Trophoblast cell (in vitro differentiated cells and primary cell): Measurements from ENCODE around the gene MGAT5.
A peak's percentile ranks its signal among the peaks of the same experiment; 100 is the strongest.

Source experiments
- DNase-seq, 2 donors: peaks; one replicate each; pipeline ENCODE4 v3.0.0-alpha.2; 2016
- H2AFZ ChIP-seq: 2 replicates; pipeline ENCODE4 v1.6.1; 2013; ENCODE audit warnings: low read length, moderate library complexity, mild to moderate bottlenecking; ENCODE audit not compliant: insufficient read depth, poor library complexity
- H2AK5ac ChIP-seq: 2 replicates; pipeline ENCODE4 v1.6.1; 2013; ENCODE audit warnings: mild to moderate bottlenecking, low read length
- H2BK120ac ChIP-seq: 2 replicates; pipeline ENCODE4 v1.6.1; 2013; ENCODE audit warnings: low read length, mild to moderate bottlenecking, moderate library complexity; ENCODE audit not compliant: insufficient read depth, poor library complexity
- H2BK12ac ChIP-seq: 2 replicates; pipeline ENCODE4 v1.6.1; 2013; ENCODE audit warnings: mild to moderate bottlenecking, low read length, moderate library complexity
- H2BK5ac ChIP-seq: 2 replicates; pipeline ENCODE4 v1.6.1; 2013; ENCODE audit warnings: low read length, low read depth, moderate library complexity, mild to moderate bottlenecking; ENCODE audit not compliant: poor library complexity
- H3K14ac ChIP-seq: 2 replicates; pipeline ENCODE4 v1.6.1; 2013; ENCODE audit warnings: mild to moderate bottlenecking, low read length
- H3K18ac ChIP-seq: 2 replicates; pipeline ENCODE4 v1.6.1; 2013; ENCODE audit warnings: mild to moderate bottlenecking, low read length
- H3K23ac ChIP-seq: 2 replicates; pipeline ENCODE4 v1.6.1; 2013; ENCODE audit warnings: low read length
- H3K27ac ChIP-seq: 2 replicates; pipeline ENCODE4 v1.5.1; 2013; ENCODE audit warnings: low read depth, mild to moderate bottlenecking, inconsistent platforms, low read length, moderate library complexity
- H3K27me3 ChIP-seq: 2 replicates; pipeline ENCODE4 v1.6.1; 2013; ENCODE audit warnings: inconsistent platforms, mild to moderate bottlenecking, low read length, moderate library complexity; ENCODE audit not compliant: insufficient read depth
- H3K36me3 ChIP-seq, 2 experiments: 1 replicate in 1 of 2; 2 replicates in 1 of 2; pipeline ENCODE4 v1.6.1; 2013; ENCODE audit warnings: low read length in 2 of 2, mild to moderate bottlenecking in 2 of 2, moderate library complexity in 1 of 2; ENCODE audit not compliant: insufficient read depth in 2 of 2, control insufficient read depth in 1 of 2
- H3K4ac ChIP-seq: 2 replicates; pipeline ENCODE4 v1.6.1; 2013; ENCODE audit warnings: low read depth, mild to moderate bottlenecking, low read length, moderate library complexity
- H3K4me1 ChIP-seq, 2 experiments: 1 replicate in 1 of 2; 2 replicates in 1 of 2; pipeline ENCODE4 v1.6.1; 2013; ENCODE audit warnings: low read length in 2 of 2, mild to moderate bottlenecking in 2 of 2, moderate library complexity in 1 of 2; ENCODE audit not compliant: insufficient read depth in 2 of 2, control insufficient read depth in 1 of 2
- H3K4me2 ChIP-seq: 2 replicates; pipeline ENCODE4 v1.6.1; 2013; ENCODE audit warnings: inconsistent platforms, mild to moderate bottlenecking, low read length, moderate library complexity
- H3K4me3 ChIP-seq: 2 replicates; pipeline ENCODE4 v1.5.1; 2013; ENCODE audit warnings: mild to moderate bottlenecking, low read depth, low read length, inconsistent platforms
- H3K79me1 ChIP-seq: one replicate; pipeline ENCODE4 v1.6.1; 2013; ENCODE audit warnings: low read length
- H3K79me2 ChIP-seq: 2 replicates; pipeline ENCODE4 v1.6.1; 2013; ENCODE audit warnings: low read length, mild to moderate bottlenecking; ENCODE audit not compliant: control insufficient read depth, insufficient read depth, poor library complexity
- H3K9ac ChIP-seq: 2 replicates; pipeline ENCODE4 v1.6.1; 2013; ENCODE audit warnings: mild to moderate bottlenecking, low read length
- H3K9me3 ChIP-seq: 2 replicates; pipeline ENCODE4 v1.6.1; 2013; ENCODE audit warnings: low read depth, mild to moderate bottlenecking, control low read depth, inconsistent platforms, low read length; ENCODE audit not compliant: insufficient read depth
- H4K12ac ChIP-seq: 2 replicates; pipeline ENCODE4 v1.6.1; 2013; ENCODE audit warnings: low read depth, mild to moderate bottlenecking, low read length, moderate library complexity
- H4K8ac ChIP-seq: 2 replicates; pipeline ENCODE4 v1.6.1; 2013; ENCODE audit warnings: low read depth, mild to moderate bottlenecking, low read length, moderate library complexity
- H4K91ac ChIP-seq: one replicate; pipeline ENCODE4 v1.6.1; 2013; ENCODE audit warnings: low read depth, mild to moderate bottlenecking, low read length, moderate library complexity
- WGBS: extraction: QIAGEN DNeasy Blood & Tissue Kit; methylation state at CpG from one replicate; pipeline ENCODE4 v1.1.7; 2013; ENCODE audit warnings: missing lambda C conversion rate; ENCODE audit not compliant: insufficient read length, insufficient coverage; ENCODE audit errors: extremely low coverage; 5-methylcytosine and 5-hydroxymethylcytosine counted together

Gene MGAT5

DNA sequence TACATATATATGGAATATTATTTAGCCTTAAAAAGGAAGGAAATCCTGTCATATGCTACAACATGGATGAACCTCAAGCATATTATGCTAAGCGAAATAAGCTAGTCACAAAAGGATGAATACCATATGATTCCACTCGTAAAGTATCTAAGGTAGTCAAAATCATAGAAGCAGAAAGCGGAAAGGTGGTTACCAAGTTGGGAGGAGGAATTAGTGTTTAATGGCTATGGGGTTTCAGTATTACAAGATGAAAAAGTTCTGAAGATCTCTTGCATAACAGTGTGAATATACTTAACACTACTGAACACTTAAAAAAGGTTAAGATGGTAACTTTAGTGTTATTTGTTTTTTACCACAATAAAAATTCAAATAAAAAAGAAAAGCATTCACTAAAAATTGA lies 99.0 kb downstream of the MGAT5 start:
- Histone ChIP-seq H3K27ac (no peak overlapping the region), H2AFZ (no peak overlapping the region), H2BK5ac (no peak overlapping the region), H3K79me2 (no peaks in the 10 kb centered on the region), H3K9ac (no peak overlapping the region), H4K8ac (no peak overlapping the region), H3K79me1 (no peaks in the 10 kb centered on the region), H2BK12ac (no peak overlapping the region), H3K27me3 (no peaks in the 10 kb centered on the region), H4K91ac (no peak overlapping the region), H2BK120ac (no peak overlapping the region), H3K23ac (no peak overlapping the region), H3K4ac (no peak overlapping the region), H3K4me2 (no peak overlapping the region), H4K12ac (no peak overlapping the region), H3K4me3 (no peak overlapping the region), H3K18ac (no peak overlapping the region), H3K36me3 (no peaks in the 10 kb centered on the region), H2AK5ac (no peak overlapping the region), H3K9me3 (no peaks in the 10 kb centered on the region), H3K14ac (no peak overlapping the region), H3K4me1 (peaks cover 8% of the 10 kb centered on the region in 2 experiments)
- no CpG with 5 or more reads among the region's 3 CpGs for WGBS
- DNase-seq, result no peak

- no peak overlapping the region for H4K91ac ChIP-seq
- H2BK120ac ChIP-seq, result no peak overlapping the region
- H3K4me1 ChIP-seq, result peaks cover 8% of the 10 kb centered on the region in 2 experiments
- no peak overlapping the region for H2AK5ac ChIP-seq
- H3K79me2 ChIP-seq, result no peaks in the 10 kb centered on the region
- no peak overlapping the region for H4K12ac ChIP-seq
- WGBS, result no CpG with 5 or more reads among the region's 3 CpGs
- H3K14ac ChIP-seq, result no peak overlapping the region
- peak; percentile 38 to 67 for DNase-seq
- H3K4ac ChIP-seq, result no peak overlapping the region
- no peak overlapping the region for H2AFZ ChIP-seq
- no peak overlapping the region for H3K27ac ChIP-seq
- no peaks in the 10 kb centered on the region for H3K9me3 ChIP-seq
- peak overlapping the region; percentile 10 for H3K4me2 ChIP-seq
- no peaks in the 10 kb centered on the region for H3K36me3 ChIP-seq
- H3K9ac ChIP-seq, result no peak overlapping the region
- H2BK12ac ChIP-seq, result no peak overlapping the region
- no peak overlapping the region for H4K8ac ChIP-seq
- H2BK5ac ChIP-seq, result no peak overlapping the region
- no peak overlapping the region for H3K23ac ChIP-seq
- H3K27me3 ChIP-seq, result no peaks in the 10 kb centered on the region
- H3K79me1 ChIP-seq, result no peaks in the 10 kb centered on the region
- no peak overlapping the region for H3K18ac ChIP-seq
- no peak overlapping the region for H3K4me3 ChIP-seq
Measured at GRCh38 chr2:134354611-134355010, 100.7 kb downstream of the MGAT5 start.

DNA sequence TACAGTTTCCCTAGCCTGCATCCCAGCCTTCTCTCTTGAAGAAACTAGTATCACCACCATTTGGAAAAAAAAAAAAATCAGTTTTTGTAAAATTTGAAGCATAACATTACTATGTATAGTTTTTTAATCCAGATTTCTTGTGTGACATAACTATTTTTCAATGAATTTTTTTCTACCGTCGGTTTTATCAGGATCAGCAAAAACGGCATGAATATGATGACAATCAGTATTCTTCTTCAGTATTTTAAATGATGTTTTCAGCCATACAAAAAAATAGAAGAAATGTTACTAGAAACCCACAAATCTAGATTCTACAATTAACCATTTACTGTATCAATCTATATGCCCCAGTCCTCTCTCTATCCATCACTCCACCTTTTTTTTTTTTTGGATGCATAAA lies 103.9 kb downstream of the MGAT5 start:
- no peak overlapping the region for H4K91ac ChIP-seq
- WGBS, result no CpG with 5 or more reads among the region's 3 CpGs
- no peak overlapping the region for H2AFZ ChIP-seq

GRCh38 chr2:134359367-134360081 lies 105.7 kb downstream of the MGAT5 start:
- Histone ChIP-seq H3K4me2 (no peak overlapping the region), H3K14ac (no peak overlapping the region), H3K27ac (no peak overlapping the region), H2AK5ac (no peak overlapping the region), H3K36me3 (no peaks in the 10 kb centered on the region), H4K12ac (no peak overlapping the region), H3K9ac (no peak overlapping the region), H2BK120ac (no peak overlapping the region), H2AFZ (no peak overlapping the region), H3K4ac (no peak overlapping the region), H4K8ac (no peak overlapping the region), H3K4me3 (no peak overlapping the region), H2BK5ac (no peak overlapping the region), H3K4me1 (peaks cover 4% of the 10 kb centered on the region in 2 experiments), H3K27me3 (no peaks in the 10 kb centered on the region), H4K91ac (no peak overlapping the region), H3K79me2 (no peaks in the 10 kb centered on the region), H2BK12ac (no peak overlapping the region), H3K79me1 (no peaks in the 10 kb centered on the region), H3K9me3 (no peaks in the 10 kb centered on the region), H3K23ac (no peak overlapping the region), H3K18ac (no peak overlapping the region)
- no CpG with 5 or more reads among the region's 10 CpGs for WGBS
- DNase-seq, result no peak

More for the DNA sequence above, 103.9 kb downstream of the MGAT5 start:
- Histone ChIP-seq H2BK5ac (no peak overlapping the region), H3K79me1 (no peaks in the 10 kb centered on the region), H2AK5ac (no peak overlapping the region), H3K4me3 (no peak overlapping the region), H3K14ac (no peak overlapping the region), H3K18ac (no peak overlapping the region), H3K79me2 (no peaks in the 10 kb centered on the region), H4K12ac (no peak overlapping the region), H3K4me1 (peaks cover 8% of the 10 kb centered on the region in 2 experiments), H3K23ac (no peak overlapping the region), H2BK120ac (no peak overlapping the region), H3K4ac (no peak overlapping the region), H3K27ac (no peak overlapping the region), H3K4me2 (no peak overlapping the region), H3K36me3 (no peaks in the 10 kb centered on the region), H3K27me3 (no peaks in the 10 kb centered on the region), H3K9me3 (no peaks in the 10 kb centered on the region), H4K8ac (no peak overlapping the region), H2BK12ac (no peak overlapping the region), H3K9ac (no peak overlapping the region)
- no peak for DNase-seq
